H1 (cell line): Measurements from ENCODE around the gene RALGAPA1. TPM values are rescaled to one million over a fixed set of nuclear protein-coding genes. Genes with fewer than 3 reads are reported as not detected.

Experiments
- CTCF ChIA-PET: fragments of 300-600 bp; sonication (Branson Sonifier 250); formaldehyde crosslinking; loops from one replicate; lab custom pipeline; 2021; ENCODE audit not compliant: partially characterized antibody; lab: Charles Lee
- POLR2A ChIA-PET: fragments of 300-600 bp; sonication (Branson Sonifier 250); formaldehyde crosslinking; loops from one replicate; lab custom pipeline; 2021; ENCODE audit warnings: inconsistent platforms; ENCODE audit not compliant: partially characterized antibody; lab: Charles Lee
- DNase-seq, 2 experiments: peaks; one replicate each; pipeline versions ENCODE4 v3.0.0 to v3.0.0-alpha.2; 2010 to 2022; ENCODE audit warnings: low spot score in 2 of 2, low read depth in 1 of 2, mixed read lengths in 1 of 2
- FAIRE-seq: peaks from 2 replicates; lab custom pipeline; 2011; peaks lifted over from hg19 to GRCh38; lab: Jason Lieb, UNC
- H2AFZ ChIP-seq: 2 replicates; pipeline ENCODE4 v1.8.1; 2012; ENCODE audit warnings: low read length, inconsistent platforms
- H2AK5ac ChIP-seq: 2 replicates; pipeline ENCODE4 v1.6.1; 2013; ENCODE audit warnings: low read depth, low read length
- H2BK120ac ChIP-seq: replicated peaks from 2 replicates; pipeline ENCODE3; 2013; ENCODE audit warnings: low read depth, low read length, inconsistent platforms
- H2BK12ac ChIP-seq: 2 replicates; pipeline ENCODE4 v1.6.1; 2013; ENCODE audit warnings: low read depth, low read length
- H2BK15ac ChIP-seq: 2 replicates; pipeline ENCODE4 v1.6.1; 2013; ENCODE audit warnings: low read length
- H2BK20ac ChIP-seq: 2 replicates; pipeline ENCODE4 v1.6.1; 2013; ENCODE audit warnings: low read length
- H2BK5ac ChIP-seq: 2 replicates; pipeline ENCODE4 v1.6.1; 2013; ENCODE audit warnings: low read depth, low read length
- H3K14ac ChIP-seq: 2 replicates; pipeline ENCODE4 v1.6.1; 2013; ENCODE audit warnings: inconsistent platforms; ENCODE audit not compliant: insufficient read length
- H3K18ac ChIP-seq: 2 replicates; pipeline ENCODE4 v1.6.1; 2013; ENCODE audit warnings: low read length; ENCODE audit errors: extremely low read depth
- H3K23ac ChIP-seq: 2 replicates; pipeline ENCODE4 v1.6.1; 2013; ENCODE audit warnings: inconsistent platforms; ENCODE audit not compliant: insufficient read length
- H3K23me2 ChIP-seq: 2 replicates; pipeline ENCODE4 v1.6.1; 2013; ENCODE audit warnings: low read depth, low read length
- H3K27ac ChIP-seq: 2 replicates; pipeline ENCODE4 v1.6.1; 2011; ENCODE audit warnings: low read depth, low read length, inconsistent platforms
- H3K27me3 ChIP-seq, 4 experiments: replicated peaks in 1 of 4; 1 replicate in 1 of 4; 2 replicates in 3 of 4; pipeline versions ENCODE4 v1.6.1 to v1.8.1; 2011 to 2013; ENCODE audit warnings: low read length in 3 of 4, mild to moderate bottlenecking in 3 of 4, inconsistent platforms in 2 of 4, mixed read lengths in 2 of 4, moderate library complexity in 1 of 4; ENCODE audit not compliant: control insufficient read depth in 3 of 4, insufficient read depth in 3 of 4; ENCODE audit errors: extremely low read depth in 1 of 4
- H3K36me3 ChIP-seq, 4 experiments: 2 replicates each; pipeline versions ENCODE4 v1.6.1 to v1.8.1; 2011 to 2013; ENCODE audit warnings: mild to moderate bottlenecking in 4 of 4, low read length in 3 of 4, moderate library complexity in 2 of 4, control low read depth in 1 of 4, inconsistent platforms in 1 of 4; ENCODE audit not compliant: insufficient read depth in 4 of 4, control insufficient read depth in 2 of 4
- H3K4ac ChIP-seq: replicated peaks from 2 replicates; pipeline ENCODE3; 2013; ENCODE audit warnings: low read length, low read depth, mixed read lengths, inconsistent platforms; ENCODE audit not compliant: insufficient read length
- H3K4me1 ChIP-seq, 4 experiments: replicated peaks in 1 of 4; 1 replicate in 1 of 4; 2 replicates in 3 of 4; pipeline versions ENCODE4 v1.6.1 to v1.8.1; 2011 to 2013; ENCODE audit warnings: low read length in 3 of 4, inconsistent platforms in 2 of 4, mixed read lengths in 1 of 4; ENCODE audit not compliant: insufficient read depth in 4 of 4, control insufficient read depth in 3 of 4
- H3K4me2 ChIP-seq, 2 experiments: 2 replicates each; pipeline versions ENCODE4 v1.6.1 to v1.8.1; 2011 to 2013; ENCODE audit warnings: low read depth in 2 of 2, low read length in 2 of 2, control low read depth in 1 of 2, inconsistent platforms in 1 of 2, mild to moderate bottlenecking in 1 of 2; ENCODE audit not compliant: insufficient read depth in 1 of 2
- H3K4me3 ChIP-seq, 4 experiments: fragments of 200-600, 300-600 bp in 1 of 4; sonication (generic), shearing (Covaris generic), sonication (Bioruptor Twin) in 1 of 4; 2 replicates each; pipeline versions ENCODE4 v1.5.1 to v1.8.1; 2011 to 2016; ENCODE audit warnings: low read length in 4 of 4, low read depth in 3 of 4, control low read depth in 2 of 4, inconsistent platforms in 2 of 4, mild to moderate bottlenecking in 2 of 4, mixed read lengths in 1 of 4, moderate library complexity in 1 of 4; ENCODE audit not compliant: insufficient read depth in 2 of 4; ENCODE audit errors: extremely low read depth in 1 of 4
- H3K56ac ChIP-seq: replicated peaks from 2 replicates; pipeline ENCODE3; 2013; ENCODE audit warnings: low read depth, mild to moderate bottlenecking, mixed read lengths, low read length, inconsistent platforms; ENCODE audit not compliant: insufficient read length
- H3K79me1 ChIP-seq: 2 replicates; pipeline ENCODE4 v1.6.1; 2013; ENCODE audit warnings: low read depth, low read length, control low read depth
- H3K79me2 ChIP-seq, 2 experiments: 2 replicates each; pipeline versions ENCODE4 v1.6.1 to v1.8.1; 2012 to 2013; ENCODE audit warnings: low read length in 2 of 2, mild to moderate bottlenecking in 2 of 2, inconsistent platforms in 1 of 2; ENCODE audit not compliant: insufficient read depth in 2 of 2, control insufficient read depth in 1 of 2
- H3K9ac ChIP-seq, 4 experiments: replicated peaks in 1 of 4; 1 replicate in 1 of 4; 2 replicates in 3 of 4; pipeline versions ENCODE4 v1.6.1 to v1.8.1; 2011 to 2013; ENCODE audit warnings: low read depth in 3 of 4, low read length in 3 of 4, control low read depth in 2 of 4, mild to moderate bottlenecking in 2 of 4, moderate library complexity in 2 of 4, inconsistent platforms in 1 of 4; ENCODE audit errors: extremely low read depth in 1 of 4
- H3K9me3 ChIP-seq, 2 experiments: 2 replicates each; pipeline versions ENCODE4 v1.6.1 to v1.8.1; 2012 to 2013; ENCODE audit warnings: mild to moderate bottlenecking in 2 of 2, moderate library complexity in 2 of 2, control low read depth in 1 of 2, inconsistent platforms in 1 of 2, low read depth in 1 of 2, low read length in 1 of 2, mixed read lengths in 1 of 2; ENCODE audit not compliant: insufficient read depth in 2 of 2
- H4K20me1 ChIP-seq, 2 experiments: replicated peaks in 1 of 2; 2 replicates each; pipeline versions ENCODE3 to v1.8.1; 2011 to 2013; ENCODE audit warnings: inconsistent platforms in 2 of 2, low read length in 2 of 2, mild to moderate bottlenecking in 1 of 2; ENCODE audit not compliant: insufficient read depth in 2 of 2, control insufficient read depth in 1 of 2
- H4K5ac ChIP-seq: 2 replicates; pipeline ENCODE4 v1.6.1; 2013; ENCODE audit warnings: low read length, low read depth, mixed read lengths, inconsistent platforms; ENCODE audit not compliant: insufficient read length
- H4K8ac ChIP-seq: 2 replicates; pipeline ENCODE4 v1.8.0; 2013; ENCODE audit warnings: mild to moderate bottlenecking, moderate library complexity, low read length, inconsistent platforms; ENCODE audit not compliant: insufficient read depth; ENCODE audit errors: extremely low read depth
- H4K91ac ChIP-seq: replicated peaks from 2 replicates; pipeline ENCODE3; 2013; ENCODE audit warnings: low read length, mixed read lengths, inconsistent platforms; ENCODE audit not compliant: insufficient read length
- SAP30 ChIP-seq: fragments of 300-600 bp; sonication (generic); IDR thresholded peaks from 2 replicates; pipeline ENCODE4 v1.7.1; 2012; ENCODE audit warnings: low read length, moderate library complexity, mild to moderate bottlenecking, inconsistent platforms; ENCODE audit not compliant: insufficient read depth, insufficient replicate concordance
- TAF1 ChIP-seq: IDR thresholded peaks from 2 replicates; pipeline ENCODE4 v1.6.1; 2011; ENCODE audit warnings: mild to moderate bottlenecking, low read depth, low read length
- WGBS, 2 experiments: shearing (Covaris generic) in 1 of 2; methylation state at CpG; one replicate each; pipeline versions ENCODE4 v1.1.6 to v1.1.7; 2013 to 2015; ENCODE audit warnings: low lambda C conversion rate in 2 of 2, mixed read lengths in 2 of 2, inconsistent platforms in 1 of 2, low coverage in 1 of 2, missing lambda C conversion rate in 1 of 2; ENCODE audit not compliant: insufficient replicate concordance in 2 of 2, insufficient coverage in 1 of 2, insufficient read length in 1 of 2; ENCODE audit errors: extremely low coverage in 1 of 2, missing lambda C conversion rate in 1 of 2; 5-methylcytosine and 5-hydroxymethylcytosine counted together
- polyA plus RNA-seq, 7 experiments: library from polyadenylated mRNA; depleted of rRNA in 3 of 7; stranded (reverse) in 5 of 7; unstranded in 2 of 7; fragments of >200 nt in 5 of 7; fragments of 200-250 nt in 2 of 7; gene quantifications; 1 replicate in 5 of 7; 2 replicates in 1 of 7; 4 replicates in 1 of 7; pipeline versions ENCODE4 v1.2.1 to v1.2.3, GENCODE V29; 2011 to 2013; ENCODE audit warnings: missing spikeins in 2 of 7, mixed read lengths in 2 of 7
- total RNA-seq: library from RNA; stranded (reverse); fragmentation: NEBNext Ultra II Directional; extraction: Animal tissue kit (Norgen Biotek cat#: 25700); gene quantifications from 2 replicates; pipeline ENCODE4 v1.2.1, GENCODE V29; 2021

RALGAPA1 gene
- total and polyA plus RNA-seq, 2 of the 8 experiments (the other 6 are each of a cell fraction or from before 2014, with no cell fraction given), result 4.2 to 26.7 TPM

GRCh38 chr14:35808076-35808637 lies 938 bp downstream of the RALGAPA1 start:
- no peak overlapping the region for H3K4ac ChIP-seq
- H2AK5ac ChIP-seq, result no peak overlapping the region
- no peak overlapping the region for H4K5ac ChIP-seq
- no peak overlapping the region for H4K91ac ChIP-seq
- H3K4me2 ChIP-seq, result peak overlapping the region; percentile 39 to 70
- no peak for FAIRE-seq
- H3K4me1 ChIP-seq, result no peaks in the 10 kb centered on the region
- no peaks in the 10 kb centered on the region for H3K36me3 ChIP-seq
- no peak overlapping the region for H2BK20ac ChIP-seq
- TF ChIP-seq TAF1, result no peak
- TF ChIP-seq SAP30, result no peak
- H2AFZ ChIP-seq, result 0 out of 2 replicates have a peak overlapping the region, but pooled peaks have one; percentile 35
- H2BK120ac ChIP-seq, result no peak overlapping the region
- no peaks in the 10 kb centered on the region for H4K20me1 ChIP-seq
- no peak overlapping the region for H2BK15ac ChIP-seq
- H3K79me1 ChIP-seq, result no peaks in the 10 kb centered on the region
- no peaks in the 10 kb centered on the region for H3K9me3 ChIP-seq
- H3K4me3 ChIP-seq, result peak overlapping the region; percentile 45 to 89 (median 84)
- CTCF ChIA-PET, result interaction anchor here (0.6 to 1.5 kb wide), 2 partner anchors 10 to 595 kb away, joined by 3 to 4 read pairs; no protein-coding TSS in a partner anchor
- peak overlapping the region; percentile 91; the same call in 1 of the 2 replicates for H4K8ac ChIP-seq
- no peak overlapping the region for H2BK5ac ChIP-seq
- no peak overlapping the region for H2BK12ac ChIP-seq
- POLR2A ChIA-PET, result interaction anchor here (1.9 kb wide), 1 partner anchor 13 kb away, joined by 5 read pairs; no protein-coding TSS in a partner anchor
- 3% methylated on average over 11 of the region's 11 CpGs; no CpG with 5 or more reads in 1 of the 2 experiments for WGBS, 2 experiments
- no peak overlapping the region for H3K56ac ChIP-seq
- no peak overlapping the region for H3K14ac ChIP-seq
- H3K23me2 ChIP-seq, result no peaks in the 10 kb centered on the region; the same call in 1 of the 2 replicates
- H3K23ac ChIP-seq, result no peak overlapping the region
- H3K79me2 ChIP-seq, result peaks cover 0 to 26% of the 10 kb centered on the region in 2 experiments; a peak in 2 of 4 replicates
- peak overlapping the region in 3 of 4 experiments; percentile 31 to 83 (median 73); a peak in 5 of 7 replicates for H3K9ac ChIP-seq
- H3K18ac ChIP-seq, result no peak overlapping the region
- peak overlapping the region; percentile 61; the same call in 1 of the 2 replicates for H3K27ac ChIP-seq
- no peak for DNase-seq
- no peaks in the 10 kb centered on the region for H3K27me3 ChIP-seq
